H1 (cell line): ENCODE data around the gene TMEM117.

Experiments used
- ATF3 ChIP-seq: IDR thresholded peaks from 2 replicates; pipeline ENCODE4 v1.6.1; 2011; ENCODE audit warnings: low read depth, mild to moderate bottlenecking, low read length; ENCODE audit not compliant: insufficient read depth
- CTCF ChIP-seq, 3 experiments: IDR thresholded peaks; 1 replicate in 2 of 3; 2 replicates in 1 of 3; pipeline versions ENCODE4 v1.5.1 to v1.6.1; 2011; ENCODE audit warnings: low read length in 3 of 3, mild to moderate bottlenecking in 3 of 3, inconsistent platforms in 2 of 3, low read depth in 1 of 3, moderate library complexity in 1 of 3; ENCODE audit not compliant: insufficient read depth in 1 of 3; ENCODE audit errors: control extremely low read depth in 1 of 3
- KDM5A ChIP-seq: fragments of 200-600 bp; IDR thresholded peaks from 2 replicates; pipeline ENCODE4 v1.7.1; 2012; ENCODE audit warnings: mild to moderate bottlenecking, low read length, inconsistent platforms, mixed read lengths
- PHF8 ChIP-seq: fragments of 200-600 bp; sonication (generic); conservative IDR thresholded peaks from 2 replicates; pipeline ENCODE4 v1.7.1; 2012; ENCODE audit warnings: low read depth, mild to moderate bottlenecking, inconsistent platforms, low read length, moderate library complexity
- POLR2A ChIP-seq, 2 experiments: IDR thresholded peaks; 1 replicate in 1 of 2; 2 replicates in 1 of 2; pipeline ENCODE4 v1.6.1; 2011; ENCODE audit warnings: low read depth in 2 of 2, low read length in 2 of 2, mild to moderate bottlenecking in 2 of 2; ENCODE audit errors: control extremely low read depth in 1 of 2
- SP1 ChIP-seq: IDR thresholded peaks from 2 replicates; pipeline ENCODE4 v1.6.1; 2011; ENCODE audit warnings: low read depth, low read length
- TCF12 ChIP-seq: IDR thresholded peaks from 2 replicates; pipeline ENCODE4 v1.6.1; 2011; ENCODE audit warnings: low read depth, mild to moderate bottlenecking, low read length

GRCh38 chr12:44174053-44174452 is 338.2 kb downstream of the TMEM117 start:
- TF ChIP-seq SP1 (no peak), CTCF (IDR thresholded peaks at IDR 0.05; ENCODE audit: control extremely low read depth in 1 of 3, insufficient read depth in 1 of 3, low read depth in 1 of 3, low read length in 3 of 3) (no peak), ATF3 (no peak), POLR2A (IDR thresholded peaks at IDR 0.05; ENCODE audit: control extremely low read depth in 1 of 2, low read depth in 2 of 2, low read length in 2 of 2) (no peak), PHF8 (no peak), KDM5A (no peak), TCF12 (no peak)
